Stomach (tissue), 9 donors: ENCODE results near the gene KCNH6. TPM values are rescaled to one million over a fixed set of nuclear protein-coding genes. Genes with fewer than 3 reads are reported as not detected.

Experiments used
- DNase-seq, 2 donors: peaks; one replicate each; pipeline versions ENCODE4 v3.0.0 to v3.0.0-alpha.2; 2013 to 2019
- H3K27ac ChIP-seq, 5 donors: fragments of 200-600 bp in 4 of 5; sonication (generic) in 4 of 5; one replicate each; pipeline ENCODE4 v1.5.1; 2013 to 2019; ENCODE audit warnings: mild to moderate bottlenecking in 1 of 5, moderate library complexity in 1 of 5
- H3K27me3 ChIP-seq, 3 donors: fragments of 200-600 bp; sonication (generic); one replicate each; pipeline ENCODE4 v1.5.1; 2017 to 2019; ENCODE audit warnings: mixed run types in 1 of 3
- H3K36me3 ChIP-seq, 4 donors: fragments of 200-600 bp; sonication (generic); 1 replicate in 3 of 4; 2 replicates in 1 of 4; pipeline ENCODE4 v1.5.1; 2016 to 2019
- H3K4me1 ChIP-seq, 4 donors: fragments of 200-600 bp; sonication (generic); one replicate each; pipeline ENCODE4 v1.5.1; 2016 to 2019
- H3K4me3 ChIP-seq, 4 donors: fragments of 200-600 bp; sonication (generic) in 3 of 4; one replicate each; pipeline ENCODE4 v1.5.1; 2016 to 2019; ENCODE audit warnings: mild to moderate bottlenecking in 1 of 4
- H3K9me3 ChIP-seq, 4 donors: fragments of 200-600 bp; sonication (generic); one replicate each; pipeline ENCODE4 v1.5.1; 2016 to 2019
- CTCF ChIP-seq, 7 experiments: fragments of 450-650 bp in 4 of 7; fragments of 200-600 bp in 3 of 7; sonication (generic) in 3 of 7; IDR thresholded peaks; one replicate each; pipeline ENCODE4 v1.5.1; 2016 to 2019; ENCODE audit warnings: antibody characterized with exemption in 7 of 7, control low read depth in 2 of 7, mild to moderate bottlenecking in 1 of 7
- EP300 ChIP-seq: sonication (generic); formaldehyde crosslinking; IDR thresholded peaks from one replicate; pipeline ENCODE4 v1.6.1; 2017; ENCODE audit warnings: antibody characterized with exemption
- POLR2A ChIP-seq, 4 donors: fragments of 450-650 bp; IDR thresholded peaks; one replicate each; pipeline ENCODE4 v1.6.1; 2016; ENCODE audit warnings: antibody characterized with exemption in 4 of 4, control low read depth in 2 of 4, mild to moderate bottlenecking in 1 of 4, moderate library complexity in 1 of 4
- POLR2AphosphoS5 ChIP-seq, 3 donors: sonication (generic); formaldehyde crosslinking; IDR thresholded peaks; one replicate each; pipeline ENCODE4 v1.6.1; 2016; ENCODE audit warnings: antibody characterized with exemption in 3 of 3
- WGBS, 5 donors: extraction: QIAGEN DNeasy Blood & Tissue Kit in 3 of 5; methylation state at CpG; one replicate each; pipeline versions ENCODE4 v1.1.5 to v1.1.7; 2013 to 2018; 5-methylcytosine and 5-hydroxymethylcytosine counted together
- intact Hi-C: fragments of 100-400 bp; cut with DNase I; formaldehyde crosslinking; loops from one replicate; pipeline ENCODE4 v1.15.1; 2023; ENCODE audit warnings: low total_unique reads
- polyA plus RNA-seq, 3 donors: library from polyadenylated mRNA; stranded (reverse); fragments of 200-250 nt; gene quantifications; one replicate each; pipeline ENCODE4 v1.2.3, GENCODE V29; 2013
- total RNA-seq, 5 donors: library from RNA; depleted of rRNA; stranded (reverse); fragments of >200 nt; gene quantifications; one replicate each; pipeline versions ENCODE4 v1.1.0 to v1.2.3, GENCODE V29; 2014 to 2016
- donor health status: healthy with polysubstance abuse.
- donor health status: Bipolar disorder and iron deficiency.
- donor health status: healthy.

The KCNH6 gene
- total and polyA plus RNA-seq, 8 donors = 0.20 to 2.3 (median 0.45) TPM; not detected in 1

- H3K4me3 ChIP-seq = no peak overlapping the region
- H3K27ac ChIP-seq = no peak overlapping the region
- DNase-seq = no peak
- H3K36me3 ChIP-seq = no peaks in the 10 kb centered on the region
- H3K27me3 ChIP-seq = peaks cover 0 to 17% (median 0%) of the 10 kb centered on the region in 3 donors
- TF ChIP-seq POLR2A (IDR thresholded peaks at IDR 0.05) (no peak), CTCF (IDR thresholded peaks at IDR 0.05) (no peak), EP300 (no peak), POLR2AphosphoS5 (IDR thresholded peaks at IDR 0.05) (no peak)
- H3K9me3 ChIP-seq = no peaks in the 10 kb centered on the region
- no peaks in the 10 kb centered on the region for H3K4me1 ChIP-seq
- intact Hi-C loops = no loop called here
- WGBS, 5 donors = 70 to 79% (median 72%) methylated on average over 6 of the region's 6 CpGs
Observed at GRCh38 chr17:63516910-63517824, 6.0 kb upstream of the KCNH6 start.

- H3K27ac ChIP-seq = no peak overlapping the region
- intact Hi-C loops = no loop called here
Observed at GRCh38 chr17:63517825-63518534, 5.2 kb upstream of the KCNH6 start.

GRCh38 chr17:63519116-63519881 is 3.9 kb upstream of the KCNH6 start:
- Histone ChIP-seq H3K27me3 (peaks cover 0 to 39% (median 9%) of the 10 kb centered on the region in 3 donors), H3K9me3 (no peaks in the 10 kb centered on the region), H3K27ac (no peak overlapping the region), H3K36me3 (no peaks in the 10 kb centered on the region), H3K4me3 (no peak overlapping the region), H3K4me1 (peaks cover 5 to 11% (median 9%) of the 10 kb centered on the region in 4 donors)
- TF ChIP-seq CTCF (IDR thresholded peaks at IDR 0.05) (no peak), POLR2A (IDR thresholded peaks at IDR 0.05) (no peak), EP300 (no peak), POLR2AphosphoS5 (IDR thresholded peaks at IDR 0.05) (no peak)
- 75 to 85% (median 80%) methylated on average over 1 of the region's 1 CpG for WGBS, 5 donors
- intact Hi-C loops = no loop called here
- DNase-seq = no peak

More at GRCh38 chr17:63517825-63518534, 5.2 kb upstream of the KCNH6 start:
- TF ChIP-seq POLR2AphosphoS5 (IDR thresholded peaks at IDR 0.05) (no peak), EP300 (no peak)
- Histone ChIP-seq H3K27me3 (peaks cover 0 to 25% (median 0%) of the 10 kb centered on the region in 3 donors), H3K4me1 (peaks cover 1 to 5% (median 5%) of the 10 kb centered on the region in 4 donors), H3K4me3 (no peak overlapping the region), H3K9me3 (no peaks in the 10 kb centered on the region), H3K36me3 (no peaks in the 10 kb centered on the region)
- WGBS, 5 donors = 75 to 77% (median 76%) methylated on average over 7 to 8 of the region's 8 CpGs
- no peak for DNase-seq

GRCh38 chr17:63519972-63520882 is 2.9 kb upstream of the KCNH6 start:
- Histone ChIP-seq H3K9me3 (no peaks in the 10 kb centered on the region), H3K36me3 (no peaks in the 10 kb centered on the region), H3K27me3 (peaks cover 0 to 48% (median 9%) of the 10 kb centered on the region in 3 donors), H3K4me3 (no peak overlapping the region), H3K27ac (no peak overlapping the region), H3K4me1 (peaks cover 5 to 11% (median 9%) of the 10 kb centered on the region in 4 donors)
- DNase-seq = peak in 1 of 2 donors; percentile 82
- intact Hi-C loops = no loop called here
- 33 to 50% (median 37%) methylated on average over 5 of the region's 5 CpGs for whole genome bisulfite sequencing, 5 donors
- TF ChIP-seq CTCF (IDR thresholded peaks at IDR 0.05) (no peak), POLR2A (IDR thresholded peaks at IDR 0.05) (no peak), POLR2AphosphoS5 (IDR thresholded peaks at IDR 0.05) (no peak), EP300 (no peak)
